ENCODE measurements around the gene RCAN2. TPM values are rescaled to one million over a fixed set of nuclear protein-coding genes. Genes with fewer than 3 reads are reported as not detected.

The RCAN2 gene
- total and polyA plus RNA-seq, 9 of the 15 experiments (the other 6 are each of a cell fraction or from before 2014, with no cell fraction given) = 0.04 TPM; not detected in 8

DNA sequence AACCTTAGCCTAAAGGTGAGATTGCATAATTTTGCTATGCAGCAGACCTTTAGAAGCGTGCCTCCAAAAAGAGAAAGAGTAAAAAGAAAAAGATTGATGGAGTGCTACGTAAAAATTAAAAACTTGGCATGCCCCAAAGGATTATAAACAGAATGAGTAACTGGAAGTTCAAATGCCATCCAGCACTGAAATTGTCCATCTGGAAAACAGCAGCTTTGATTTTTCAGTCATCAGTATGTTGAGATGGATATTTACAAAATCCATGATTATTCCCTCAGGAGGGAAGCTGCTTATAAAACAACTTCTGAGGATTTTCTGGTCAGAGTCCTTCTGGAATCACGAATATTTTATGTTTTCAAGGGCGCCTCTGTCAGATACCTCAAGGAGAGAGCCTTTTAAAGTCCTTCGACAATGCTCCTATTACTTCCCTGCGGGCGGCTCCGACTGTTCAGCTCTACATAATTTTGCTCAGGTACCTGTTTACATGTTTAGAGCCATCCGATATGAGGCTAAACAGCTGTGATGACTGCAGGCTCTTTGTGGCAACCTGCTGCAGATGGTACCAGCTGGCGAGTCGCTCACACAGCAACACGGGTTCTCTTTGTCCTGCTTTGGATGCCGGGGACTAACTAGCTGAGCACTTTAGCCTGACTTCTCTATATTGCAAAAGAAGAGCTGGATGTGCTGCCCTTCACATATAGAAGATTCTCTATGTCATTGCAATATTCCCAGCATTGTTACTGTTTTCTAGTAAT is 83.3 kb downstream of the RCAN2 start (continued):
- TF ChIP-seq, protein P1, sequence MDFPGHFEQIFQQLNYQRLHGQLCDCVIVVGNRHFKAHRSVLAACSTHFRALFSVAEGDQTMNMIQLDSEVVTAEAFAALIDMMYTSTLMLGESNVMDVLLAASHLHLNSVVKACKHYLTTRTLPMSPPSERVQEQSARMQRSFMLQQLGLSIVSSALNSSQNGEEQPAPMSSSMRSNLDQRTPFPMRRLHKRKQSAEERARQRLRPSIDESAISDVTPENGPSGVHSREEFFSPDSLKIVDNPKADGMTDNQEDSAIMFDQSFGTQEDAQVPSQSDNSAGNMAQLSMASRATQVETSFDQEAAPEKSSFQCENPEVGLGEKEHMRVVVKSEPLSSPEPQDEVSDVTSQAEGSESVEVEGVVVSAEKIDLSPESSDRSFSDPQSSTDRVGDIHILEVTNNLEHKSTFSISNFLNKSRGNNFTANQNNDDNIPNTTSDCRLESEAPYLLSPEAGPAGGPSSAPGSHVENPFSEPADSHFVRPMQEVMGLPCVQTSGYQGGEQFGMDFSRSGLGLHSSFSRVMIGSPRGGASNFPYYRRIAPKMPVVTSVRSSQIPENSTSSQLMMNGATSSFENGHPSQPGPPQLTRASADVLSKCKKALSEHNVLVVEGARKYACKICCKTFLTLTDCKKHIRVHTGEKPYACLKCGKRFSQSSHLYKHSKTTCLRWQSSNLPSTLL (IDR thresholded peaks at IDR 0.05) = no peak
- no peak for TF ChIP-seq ZNF766 (CRISPR knock-in tag; conservative IDR thresholded peaks at IDR 0.05)
- no peak for TF ChIP-seq GATA2 (CRISPR knock-in tag; IDR thresholded peaks at IDR 0.05)
- TF ChIP-seq E4F1 (CRISPR knock-in tag; IDR thresholded peaks at IDR 0.05; ENCODE audit: borderline replicate concordance) = no peak
- no peak for TF ChIP-seq BHLHE40 (IDR thresholded peaks at IDR 0.05; ENCODE audit: low read length)
- TF ChIP-seq, protein P2, sequence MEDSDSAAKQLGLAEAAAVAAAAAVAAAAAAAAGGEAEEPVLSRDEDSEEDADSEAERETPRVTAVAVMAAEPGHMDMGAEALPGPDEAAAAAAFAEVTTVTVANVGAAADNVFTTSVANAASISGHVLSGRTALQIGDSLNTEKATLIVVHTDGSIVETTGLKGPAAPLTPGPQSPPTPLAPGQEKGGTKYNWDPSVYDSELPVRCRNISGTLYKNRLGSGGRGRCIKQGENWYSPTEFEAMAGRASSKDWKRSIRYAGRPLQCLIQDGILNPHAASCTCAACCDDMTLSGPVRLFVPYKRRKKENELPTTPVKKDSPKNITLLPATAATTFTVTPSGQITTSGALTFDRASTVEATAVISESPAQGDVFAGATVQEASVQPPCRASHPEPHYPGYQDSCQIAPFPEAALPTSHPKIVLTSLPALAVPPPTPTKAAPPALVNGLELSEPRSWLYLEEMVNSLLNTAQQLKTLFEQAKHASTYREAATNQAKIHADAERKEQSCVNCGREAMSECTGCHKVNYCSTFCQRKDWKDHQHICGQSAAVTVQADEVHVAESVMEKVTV (CRISPR knock-in tag; IDR thresholded peaks at IDR 0.05) = no peak
- TF ChIP-seq ATF3 (IDR thresholded peaks at IDR 0.05) = no peak
- no peak for TF ChIP-seq ATF3 (CRISPR knock-in tag; conservative IDR thresholded peaks at IDR 0.05)
- TF ChIP-seq KLF6 (CRISPR knock-in tag; IDR thresholded peaks at IDR 0.05; ENCODE audit: borderline replicate concordance) = no peak

Data from K562 (cell line).